GM12878 (cell line): ENCODE results near the gene PRRG3. TPM values are rescaled to one million over a fixed set of nuclear protein-coding genes. Genes with fewer than 3 reads are reported as not detected.

Source experiments
- ATAC-seq: fragments of 200-7000 bp; cut with Tn5 transposase; 3 replicates; pipeline ENCODE4 v1.9.1; 2020; ENCODE audit warnings: mild to moderate bottlenecking, moderate library complexity
- BruUV-seq: library from RNA; stranded (reverse); fragments of 400-500 nt; replicated peaks from 2 replicates; lab custom pipeline; 2021; lab: Mats Ljungman, UMichigan
- CTCF ChIA-PET: fragments of 300-600 bp; sonication (Branson Sonifier 250); formaldehyde crosslinking; extraction: SDS; loops from one replicate; lab custom pipeline; 2021; ENCODE audit warnings: inconsistent platforms; lab: Yijun Ruan, JAX
- POLR2A ChIA-PET: fragments of 350-600 bp; formaldehyde crosslinking; extraction: SDS; loops from one replicate; lab custom pipeline; 2021; ENCODE audit warnings: inconsistent platforms; lab: Charles Lee
- RAD21 ChIA-PET: fragments of 300-600 bp; sonication (Branson Sonifier 250); formaldehyde crosslinking; loops from one replicate; lab custom pipeline; 2023; ENCODE audit warnings: antibody characterized with exemption; ENCODE audit not compliant: unreplicated experiment; lab: Charles Lee
- SMC1A ChIA-PET: fragments of 300-600 bp; sonication (Branson Sonifier 250); formaldehyde crosslinking; loops from one replicate; lab custom pipeline; 2023; ENCODE audit not compliant: unreplicated experiment, uncharacterized antibody; lab: Charles Lee
- DNase-seq: peaks from one replicate; pipeline ENCODE4 v3.0.0-alpha.2; 2011; ENCODE audit warnings: low read depth, low spot score
- FAIRE-seq: peaks from 3 replicates; lab custom pipeline; 2011; peaks lifted over from hg19 to GRCh38; lab: Jason Lieb, UNC
- H2AFZ ChIP-seq: 2 replicates; pipeline ENCODE4 v1.6.0; 2011; ENCODE audit warnings: low read depth, low read length, control low read depth; ENCODE audit not compliant: control insufficient read depth
- H3K27ac ChIP-seq: 2 replicates; pipeline ENCODE4 v1.5.1; 2011; ENCODE audit warnings: control low read depth; ENCODE audit not compliant: control insufficient read depth, insufficient read depth
- H3K27me3 ChIP-seq, 2 experiments: replicated peaks in 1 of 2; 2 replicates each; pipeline versions ENCODE4 v1.6.0 to v1.6.1; 2011; ENCODE audit warnings: low read length in 1 of 2; ENCODE audit not compliant: control insufficient read depth in 2 of 2, insufficient read depth in 2 of 2
- H3K36me3 ChIP-seq, 2 experiments: 2 replicates each; pipeline ENCODE4 v1.5.1; 2011; ENCODE audit warnings: low read length in 1 of 2; ENCODE audit not compliant: control insufficient read depth in 2 of 2, insufficient read depth in 2 of 2
- H3K4me1 ChIP-seq: 2 replicates; pipeline ENCODE4 v1.6.1; 2011; ENCODE audit warnings: mild to moderate bottlenecking, low read length, moderate library complexity, mixed read lengths; ENCODE audit not compliant: control insufficient read depth, insufficient read depth
- H3K4me2 ChIP-seq: 2 replicates; pipeline ENCODE4 v1.6.0; 2011; ENCODE audit warnings: control low read depth; ENCODE audit not compliant: control insufficient read depth, insufficient read depth
- H3K4me3 ChIP-seq: fragments of 200-600 bp; sonication (generic); 2 replicates; pipeline ENCODE4 v1.5.1; 2016
- H3K79me2 ChIP-seq: 2 replicates; pipeline ENCODE4 v1.6.0; 2011; ENCODE audit warnings: low read length; ENCODE audit not compliant: control insufficient read depth, insufficient read depth
- H3K9ac ChIP-seq: 2 replicates; pipeline ENCODE4 v1.8.0; 2011; ENCODE audit warnings: low read length, control low read depth, mixed read lengths; ENCODE audit not compliant: control insufficient read depth, insufficient read depth
- H3K9me3 ChIP-seq: replicated peaks from 3 replicates; pipeline ENCODE4 v1.5.1; 2011; ENCODE audit warnings: mild to moderate bottlenecking, low read length; ENCODE audit not compliant: control insufficient read depth, insufficient read depth
- H4K20me1 ChIP-seq: 2 replicates; pipeline ENCODE4 v1.6.0; 2011; ENCODE audit not compliant: control insufficient read depth, insufficient read depth
- ZNF592 ChIP-seq: fragments of 450-650 bp; IDR thresholded peaks from 2 replicates; pipeline ENCODE4 v1.6.1; 2017; ENCODE audit warnings: mild to moderate bottlenecking, moderate library complexity
- WGBS: methylation state at CpG from one replicate; pipeline ENCODE4 v1.1.6; 2016; ENCODE audit warnings: low lambda C conversion rate; ENCODE audit not compliant: insufficient replicate concordance, insufficient coverage; ENCODE audit errors: missing lambda C conversion rate; 5-methylcytosine and 5-hydroxymethylcytosine counted together
- in situ Hi-C: fragments of 300-500 bp; cut with MboI; formaldehyde crosslinking; loops from 9 replicates; pipeline ENCODE4 v1.14.3; 2018; ENCODE audit warnings: mixed read lengths
- intact Hi-C: fragments of 100-400 bp; cut with micrococcal nuclease; formaldehyde crosslinking; loops from one replicate; pipeline ENCODE4 v1.14.2; 2022; ENCODE audit not compliant: unreplicated experiment
- polyA plus RNA-seq, 11 experiments: library from polyadenylated mRNA; depleted of rRNA in 4 of 11; unstranded in 6 of 11; stranded (reverse) in 5 of 11; fragments of >200 nt; fragmentation: Nextera tagmentation in 4 of 11; fragmentation: Illumina TruSeq in 1 of 11; extraction: Ambion mirVana in 4 of 11; extraction: Trizol in 1 of 11; gene quantifications; 1 replicate in 1 of 11; 2 replicates in 10 of 11; pipeline versions ENCODE4 v1.2.1 to v1.2.3, GENCODE V29; 2011 to 2016; ENCODE audit warnings: inconsistent platforms in 2 of 11, missing spikeins in 2 of 11, low read depth in 1 of 11
- total RNA-seq, 4 experiments: library from RNA; depleted of rRNA in 3 of 4; stranded (reverse); fragments of >200 nt in 3 of 4; fragmentation: Illumina TruSeq in 1 of 4; extraction: Trizol in 1 of 4; gene quantifications; 2 replicates each; pipeline versions ENCODE4 v1.2.1 to v1.2.3, GENCODE V29; 2013 to 2021

Gene PRRG3
- total and polyA plus RNA-seq, 10 of the 15 experiments (the other 5 are each of a cell fraction or from before 2014, with no cell fraction given), result under 0.01 TPM; not detected in 9

- in situ Hi-C loops, result loop anchor here (25.0 kb wide), 1 partner anchor 913 kb away; no protein-coding TSS in a partner anchor
- POLR2A ChIA-PET, result no interaction called here
- SMC1A ChIA-PET, result interaction anchor here (1.5 kb wide), 1 partner anchor 12 kb away, joined by 3 read pairs; no protein-coding TSS in a partner anchor
These were observed 20.0 kb upstream of the PRRG3 start for GRCh38 chrX:151675121-151675746.

More at GRCh38 chrX:151675121-151675746, 20.0 kb upstream of the PRRG3 start:
- no peaks in the 10 kb centered on the region for H3K27me3 ChIP-seq
- H2AFZ ChIP-seq, result no peak overlapping the region
- BruUV-seq, result no TSS peak
- intact Hi-C loops, result no loop called here
- H3K4me1 ChIP-seq, result no peaks in the 10 kb centered on the region
- 2% methylated on average over 6 of the region's 6 CpGs for WGBS
- DNase-seq (no peak), FAIRE-seq (no peak), ATAC-seq (no peak)
- H3K4me3 ChIP-seq, result no peak overlapping the region
- H3K4me2 ChIP-seq, result no peak overlapping the region
- H4K20me1 ChIP-seq, result no peaks in the 10 kb centered on the region
- H3K9me3 ChIP-seq, result no peaks in the 10 kb centered on the region
- no peak for TF ChIP-seq ZNF592
- no peaks in the 10 kb centered on the region for H3K79me2 ChIP-seq
- CTCF ChIA-PET, result no interaction called here
- H3K9ac ChIP-seq, result no peak overlapping the region
- no peaks in the 10 kb centered on the region for H3K36me3 ChIP-seq
- RAD21 ChIA-PET, result interaction anchor here (0.9 kb wide), 1 partner anchor 315 kb away, joined by 3 read pairs; no protein-coding TSS in a partner anchor
- no peak overlapping the region for H3K27ac ChIP-seq
